Stomach (tissue), 9 donors: Measurements from ENCODE around the gene MYBPH. TPM values are rescaled to one million over a fixed set of nuclear protein-coding genes. Genes with fewer than 3 reads are reported as not detected.
A peak's percentile ranks its signal among the peaks of the same experiment; 100 is the strongest.

Experiments
- DNase-seq, 2 donors: peaks; one replicate each; pipeline versions ENCODE4 v3.0.0 to v3.0.0-alpha.2; 2013 to 2019
- H3K27ac ChIP-seq, 5 donors: fragments of 200-600 bp in 4 of 5; sonication (generic) in 4 of 5; one replicate each; pipeline ENCODE4 v1.5.1; 2013 to 2019; ENCODE audit warnings: mild to moderate bottlenecking in 1 of 5, moderate library complexity in 1 of 5
- H3K27me3 ChIP-seq, 3 donors: fragments of 200-600 bp; sonication (generic); one replicate each; pipeline ENCODE4 v1.5.1; 2017 to 2019; ENCODE audit warnings: mixed run types in 1 of 3
- H3K36me3 ChIP-seq, 4 donors: fragments of 200-600 bp; sonication (generic); 1 replicate in 3 of 4; 2 replicates in 1 of 4; pipeline ENCODE4 v1.5.1; 2016 to 2019
- H3K4me1 ChIP-seq, 4 donors: fragments of 200-600 bp; sonication (generic); one replicate each; pipeline ENCODE4 v1.5.1; 2016 to 2019
- H3K4me3 ChIP-seq, 4 donors: fragments of 200-600 bp; sonication (generic) in 3 of 4; one replicate each; pipeline ENCODE4 v1.5.1; 2016 to 2019; ENCODE audit warnings: mild to moderate bottlenecking in 1 of 4
- H3K9me3 ChIP-seq, 4 donors: fragments of 200-600 bp; sonication (generic); one replicate each; pipeline ENCODE4 v1.5.1; 2016 to 2019
- EP300 ChIP-seq: sonication (generic); formaldehyde crosslinking; IDR thresholded peaks from one replicate; pipeline ENCODE4 v1.6.1; 2017; ENCODE audit warnings: antibody characterized with exemption
- POLR2A ChIP-seq, 4 donors: fragments of 450-650 bp; IDR thresholded peaks; one replicate each; pipeline ENCODE4 v1.6.1; 2016; ENCODE audit warnings: antibody characterized with exemption in 4 of 4, control low read depth in 2 of 4, mild to moderate bottlenecking in 1 of 4, moderate library complexity in 1 of 4
- POLR2AphosphoS5 ChIP-seq, 3 donors: sonication (generic); formaldehyde crosslinking; IDR thresholded peaks; one replicate each; pipeline ENCODE4 v1.6.1; 2016; ENCODE audit warnings: antibody characterized with exemption in 3 of 3
- WGBS, 5 donors: extraction: QIAGEN DNeasy Blood & Tissue Kit in 3 of 5; methylation state at CpG; one replicate each; pipeline versions ENCODE4 v1.1.5 to v1.1.7; 2013 to 2018; 5-methylcytosine and 5-hydroxymethylcytosine counted together
- intact Hi-C: fragments of 100-400 bp; cut with DNase I; formaldehyde crosslinking; loops from one replicate; pipeline ENCODE4 v1.15.1; 2023; ENCODE audit warnings: low total_unique reads
- polyA plus RNA-seq, 3 donors: library from polyadenylated mRNA; stranded (reverse); fragments of 200-250 nt; gene quantifications; one replicate each; pipeline ENCODE4 v1.2.3, GENCODE V29; 2013
- total RNA-seq, 5 donors: library from RNA; depleted of rRNA; stranded (reverse); fragments of >200 nt; gene quantifications; one replicate each; pipeline versions ENCODE4 v1.1.0 to v1.2.3, GENCODE V29; 2014 to 2016
- TF ChIP-seq, protein P1 (sequence below), 7 experiments: fragments of 450-650 bp in 4 of 7; fragments of 200-600 bp in 3 of 7; sonication (generic) in 3 of 7; IDR thresholded peaks; one replicate each; pipeline ENCODE4 v1.5.1; 2016 to 2019; ENCODE audit warnings: antibody characterized with exemption in 7 of 7, control low read depth in 2 of 7, mild to moderate bottlenecking in 1 of 7
- donor health status: healthy with polysubstance abuse.
- donor health status: Bipolar disorder and iron deficiency.
- donor health status: healthy.

Gene MYBPH
- total and polyA plus RNA-seq, 8 donors, result 0.05 to 0.19 TPM; not detected in 6

DNA sequence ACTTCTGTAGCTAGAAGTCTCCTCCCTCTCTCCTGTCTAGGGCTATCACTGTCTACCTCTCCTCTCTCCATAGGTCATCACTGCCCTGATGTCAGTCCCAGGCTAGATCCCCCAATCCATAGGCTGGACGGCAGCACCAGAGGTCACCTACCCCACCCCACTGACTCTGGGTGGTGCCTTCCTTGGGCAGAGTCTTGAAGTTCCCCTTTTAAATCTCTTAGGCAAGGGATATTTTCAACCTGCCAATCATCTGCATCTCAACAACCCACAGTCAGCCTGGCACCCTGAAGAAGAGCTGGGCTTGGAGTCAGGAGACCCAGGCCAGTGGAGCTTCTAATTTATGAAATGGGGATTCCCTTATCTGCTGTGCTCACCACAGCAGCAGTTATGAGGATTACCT lies 13.2 kb downstream of the MYBPH start:
- DNase-seq, result no peak
- H3K27me3 ChIP-seq, result peaks cover 0 to 12% (median 0%) of the 10 kb centered on the region in 3 donors
- no peak for TF ChIP-seq POLR2A (IDR thresholded peaks at IDR 0.05)
- TF ChIP-seq, protein P1, sequence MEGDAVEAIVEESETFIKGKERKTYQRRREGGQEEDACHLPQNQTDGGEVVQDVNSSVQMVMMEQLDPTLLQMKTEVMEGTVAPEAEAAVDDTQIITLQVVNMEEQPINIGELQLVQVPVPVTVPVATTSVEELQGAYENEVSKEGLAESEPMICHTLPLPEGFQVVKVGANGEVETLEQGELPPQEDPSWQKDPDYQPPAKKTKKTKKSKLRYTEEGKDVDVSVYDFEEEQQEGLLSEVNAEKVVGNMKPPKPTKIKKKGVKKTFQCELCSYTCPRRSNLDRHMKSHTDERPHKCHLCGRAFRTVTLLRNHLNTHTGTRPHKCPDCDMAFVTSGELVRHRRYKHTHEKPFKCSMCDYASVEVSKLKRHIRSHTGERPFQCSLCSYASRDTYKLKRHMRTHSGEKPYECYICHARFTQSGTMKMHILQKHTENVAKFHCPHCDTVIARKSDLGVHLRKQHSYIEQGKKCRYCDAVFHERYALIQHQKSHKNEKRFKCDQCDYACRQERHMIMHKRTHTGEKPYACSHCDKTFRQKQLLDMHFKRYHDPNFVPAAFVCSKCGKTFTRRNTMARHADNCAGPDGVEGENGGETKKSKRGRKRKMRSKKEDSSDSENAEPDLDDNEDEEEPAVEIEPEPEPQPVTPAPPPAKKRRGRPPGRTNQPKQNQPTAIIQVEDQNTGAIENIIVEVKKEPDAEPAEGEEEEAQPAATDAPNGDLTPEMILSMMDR (IDR thresholded peaks at IDR 0.05), result no peak
- TF ChIP-seq POLR2AphosphoS5 (IDR thresholded peaks at IDR 0.05), result no peak
- no peak for TF ChIP-seq EP300
- intact Hi-C loops, result no loop called here
- H3K9me3 ChIP-seq, result no peaks in the 10 kb centered on the region
- H3K4me1 ChIP-seq, result peaks cover 0 to 9% (median 0%) of the 10 kb centered on the region in 4 donors
- H3K27ac ChIP-seq, result no peak overlapping the region
- no peaks in the 10 kb centered on the region for H3K36me3 ChIP-seq
- no peak overlapping the region for H3K4me3 ChIP-seq
- 64 to 78% (median 69%) methylated on average over 1 of the region's 1 CpG for WGBS, 5 donors

DNA sequence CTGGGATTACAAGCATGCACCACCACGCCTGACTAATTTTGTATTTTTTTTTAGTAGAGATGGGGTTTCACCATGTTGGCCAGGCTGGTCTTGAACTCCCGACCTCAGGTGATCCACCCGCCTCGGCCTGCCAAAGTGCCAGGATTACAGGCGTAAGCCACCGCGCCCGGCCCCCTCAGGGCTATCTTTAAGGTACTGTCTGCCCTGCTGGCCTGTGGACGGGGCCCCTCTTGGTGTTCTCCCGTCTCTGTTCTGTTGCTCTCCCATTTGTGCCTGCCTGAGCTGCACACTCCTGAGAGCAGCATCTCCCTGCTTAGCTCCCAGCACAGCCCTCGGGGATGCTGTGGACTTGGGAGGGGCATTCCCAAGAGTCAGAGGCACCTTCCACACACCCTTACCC lies 13.9 kb downstream of the MYBPH start:
- Histone ChIP-seq H3K27ac (no peak overlapping the region), H3K36me3 (no peaks in the 10 kb centered on the region), H3K27me3 (peaks cover 0 to 12% (median 0%) of the 10 kb centered on the region in 3 donors), H3K4me1 (peaks cover 0 to 7% (median 0%) of the 10 kb centered on the region in 4 donors), H3K9me3 (no peaks in the 10 kb centered on the region), H3K4me3 (no peak overlapping the region)
- 86 to 92% (median 90%) methylated on average over 11 of the region's 11 CpGs for WGBS, 5 donors
- intact Hi-C loops, result no loop called here
- TF ChIP-seq, protein P1 (IDR thresholded peaks at IDR 0.05), result no peak
- TF ChIP-seq POLR2AphosphoS5 (IDR thresholded peaks at IDR 0.05) (no peak), EP300 (no peak)
- DNase-seq, result no peak

DNA sequence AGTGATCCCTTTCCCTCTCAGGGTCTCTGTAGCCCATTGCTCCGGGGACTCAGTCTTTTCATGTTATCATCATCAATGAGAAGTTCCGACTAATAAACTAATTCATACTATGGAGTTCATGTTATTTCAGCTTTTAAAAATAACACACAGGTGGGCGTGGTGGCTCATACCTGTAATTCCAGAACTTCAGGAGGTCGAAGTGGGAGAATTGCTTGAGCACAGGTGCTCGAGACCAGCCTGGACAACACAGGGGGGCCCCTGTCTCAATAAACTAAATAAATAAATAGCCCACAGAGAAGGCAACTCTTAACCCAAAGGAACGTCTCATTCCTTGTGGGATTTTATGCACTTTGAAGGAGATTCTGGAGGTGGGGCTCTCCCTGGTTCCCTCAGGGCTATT lies 14.5 kb downstream of the MYBPH start:
- TF ChIP-seq POLR2AphosphoS5 (IDR thresholded peaks at IDR 0.05), result no peak
- Histone ChIP-seq H3K27ac (no peak overlapping the region), H3K27me3 (peaks cover 0 to 12% (median 0%) of the 10 kb centered on the region in 3 donors), H3K9me3 (no peaks in the 10 kb centered on the region), H3K4me3 (no peak overlapping the region), H3K36me3 (no peaks in the 10 kb centered on the region), H3K4me1 (peaks cover 0 to 1% (median 0%) of the 10 kb centered on the region in 4 donors)
- intact Hi-C loops, result no loop called here
- no peak for DNase-seq
- WGBS, 5 donors, result 50 to 71% (median 56%) methylated on average over 6 of the region's 6 CpGs

DNA sequence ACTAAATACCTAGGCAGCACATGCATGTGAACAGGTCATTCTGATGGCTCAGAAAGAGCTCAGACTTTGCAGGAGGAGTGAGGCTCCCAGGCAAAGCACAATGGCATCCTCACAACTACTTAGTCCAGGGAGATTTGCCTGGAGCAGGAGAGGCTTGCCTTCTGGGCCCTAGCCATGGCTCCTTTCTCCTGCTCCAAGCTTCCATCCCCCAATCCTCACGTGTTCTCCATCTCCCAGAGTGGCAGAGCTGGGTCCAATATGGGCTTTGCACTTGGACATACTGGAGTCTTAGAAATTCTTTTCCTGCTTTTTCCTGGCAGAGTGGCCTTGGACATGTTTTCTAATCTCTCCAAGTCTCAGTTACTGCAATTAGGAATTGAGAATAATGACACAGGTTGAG lies 15.8 kb downstream of the MYBPH start:
- DNase-seq, result no peak
- Histone ChIP-seq H3K4me3 (no peak overlapping the region), H3K9me3 (no peaks in the 10 kb centered on the region), H3K4me1 (no peaks in the 10 kb centered on the region), H3K27ac (no peak overlapping the region), H3K27me3 (peaks cover 0 to 12% (median 0%) of the 10 kb centered on the region in 3 donors), H3K36me3 (no peaks in the 10 kb centered on the region)
- intact Hi-C loops, result no loop called here
- TF ChIP-seq EP300, result no peak
- TF ChIP-seq, protein P1 (IDR thresholded peaks at IDR 0.05), result no peak
- TF ChIP-seq POLR2AphosphoS5 (IDR thresholded peaks at IDR 0.05), result no peak
- TF ChIP-seq POLR2A (IDR thresholded peaks at IDR 0.05), result no peak
- 71 to 82% (median 74%) methylated on average over 1 of the region's 1 CpG for WGBS, 5 donors

DNA sequence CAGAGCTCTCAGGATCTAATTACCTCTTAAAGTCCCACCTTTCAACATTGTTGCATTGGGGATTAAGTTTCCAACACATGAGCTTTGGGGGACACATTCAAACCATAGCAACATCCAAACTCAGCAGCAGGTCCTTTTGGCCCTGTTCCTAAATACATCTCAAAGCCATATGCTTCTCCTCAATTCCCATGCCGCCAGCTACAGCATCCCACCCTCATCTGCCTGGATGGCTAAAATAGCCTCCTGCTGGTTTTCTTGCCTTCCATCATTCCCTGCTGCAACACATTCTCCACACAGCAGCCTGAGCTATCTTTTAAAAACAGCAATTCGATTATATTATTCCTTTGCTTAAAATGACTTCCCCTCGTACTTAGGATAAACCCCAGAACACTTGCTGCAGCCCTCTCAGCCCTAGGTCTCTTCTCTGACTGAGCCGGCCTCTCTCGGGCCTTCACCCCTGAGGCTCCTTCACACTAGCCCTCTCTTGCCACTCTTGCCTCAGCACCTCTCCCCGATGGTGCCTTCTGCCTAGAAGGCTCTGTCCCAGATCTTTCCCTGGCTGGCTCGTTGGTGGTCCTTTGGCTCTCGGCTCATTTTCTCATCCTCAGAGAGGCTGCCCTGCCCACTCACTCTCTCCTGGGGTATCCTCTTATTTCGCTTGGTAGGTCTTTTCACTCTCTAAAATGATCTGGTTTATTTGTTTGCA lies 16.5 kb downstream of the MYBPH start:
- WGBS, 5 donors, result 80 to 90% (median 86%) methylated on average over 9 of the region's 9 CpGs
- no peak overlapping the region for H3K27ac ChIP-seq
- TF ChIP-seq POLR2AphosphoS5 (IDR thresholded peaks at IDR 0.05) (no peak), EP300 (no peak), POLR2A (IDR thresholded peaks at IDR 0.05) (no peak)
- TF ChIP-seq, protein P1 (IDR thresholded peaks at IDR 0.05), result no peak
- intact Hi-C loops, result no loop called here
- no peak overlapping the region for H3K4me3 ChIP-seq
- peaks cover 0 to 12% (median 0%) of the 10 kb centered on the region in 3 donors for H3K27me3 ChIP-seq
- no peaks in the 10 kb centered on the region for H3K9me3 ChIP-seq
- H3K36me3 ChIP-seq, result no peaks in the 10 kb centered on the region
- DNase-seq, result peak in 1 of 2 donors; percentile 39
- H3K4me1 ChIP-seq, result no peaks in the 10 kb centered on the region
